Measurements from ENCODE around the gene TRERF1.

DNA sequence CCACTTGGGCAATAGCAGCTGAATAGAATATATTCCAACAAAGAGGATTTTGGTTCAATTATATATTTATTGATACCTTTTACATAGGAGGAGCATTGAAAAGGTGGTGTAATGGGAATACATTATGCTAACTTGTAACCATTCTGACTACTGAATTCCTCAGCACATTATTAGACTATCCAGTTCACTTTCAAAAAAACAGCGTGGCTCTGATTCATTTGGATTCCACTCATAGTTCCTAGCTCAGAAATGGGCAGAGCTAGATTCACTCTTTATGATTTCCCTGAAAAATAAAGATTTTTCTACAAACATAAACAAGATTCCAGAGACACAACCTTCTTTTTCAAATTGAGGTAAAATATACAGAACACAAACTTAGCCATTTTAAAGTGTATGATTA lies 9.2 kb upstream of the TRERF1 start:
- TF ChIP-seq TEAD1 (CRISPR knock-in tag; IDR thresholded peaks at IDR 0.05), result no peak
- TF ChIP-seq AFF4 (CRISPR knock-in tag; IDR thresholded peaks at IDR 0.05; ENCODE audit: borderline replicate concordance), result no peak
- TF ChIP-seq, protein P1, sequence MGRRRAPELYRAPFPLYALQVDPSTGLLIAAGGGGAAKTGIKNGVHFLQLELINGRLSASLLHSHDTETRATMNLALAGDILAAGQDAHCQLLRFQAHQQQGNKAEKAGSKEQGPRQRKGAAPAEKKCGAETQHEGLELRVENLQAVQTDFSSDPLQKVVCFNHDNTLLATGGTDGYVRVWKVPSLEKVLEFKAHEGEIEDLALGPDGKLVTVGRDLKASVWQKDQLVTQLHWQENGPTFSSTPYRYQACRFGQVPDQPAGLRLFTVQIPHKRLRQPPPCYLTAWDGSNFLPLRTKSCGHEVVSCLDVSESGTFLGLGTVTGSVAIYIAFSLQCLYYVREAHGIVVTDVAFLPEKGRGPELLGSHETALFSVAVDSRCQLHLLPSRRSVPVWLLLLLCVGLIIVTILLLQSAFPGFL (CRISPR knock-in tag; IDR thresholded peaks at IDR 0.05; ENCODE audit: borderline replicate concordance), result no peak
- TF ChIP-seq, protein P2, sequence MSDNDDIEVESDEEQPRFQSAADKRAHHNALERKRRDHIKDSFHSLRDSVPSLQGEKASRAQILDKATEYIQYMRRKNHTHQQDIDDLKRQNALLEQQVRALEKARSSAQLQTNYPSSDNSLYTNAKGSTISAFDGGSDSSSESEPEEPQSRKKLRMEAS (CRISPR knock-in tag; IDR thresholded peaks at IDR 0.05), result no peak
- TF ChIP-seq CREB1 (CRISPR knock-in tag; IDR thresholded peaks at IDR 0.05), result no peak
- TF ChIP-seq ATF6 (CRISPR knock-in tag; IDR thresholded peaks at IDR 0.05), result no peak
- TF ChIP-seq, protein P3, sequence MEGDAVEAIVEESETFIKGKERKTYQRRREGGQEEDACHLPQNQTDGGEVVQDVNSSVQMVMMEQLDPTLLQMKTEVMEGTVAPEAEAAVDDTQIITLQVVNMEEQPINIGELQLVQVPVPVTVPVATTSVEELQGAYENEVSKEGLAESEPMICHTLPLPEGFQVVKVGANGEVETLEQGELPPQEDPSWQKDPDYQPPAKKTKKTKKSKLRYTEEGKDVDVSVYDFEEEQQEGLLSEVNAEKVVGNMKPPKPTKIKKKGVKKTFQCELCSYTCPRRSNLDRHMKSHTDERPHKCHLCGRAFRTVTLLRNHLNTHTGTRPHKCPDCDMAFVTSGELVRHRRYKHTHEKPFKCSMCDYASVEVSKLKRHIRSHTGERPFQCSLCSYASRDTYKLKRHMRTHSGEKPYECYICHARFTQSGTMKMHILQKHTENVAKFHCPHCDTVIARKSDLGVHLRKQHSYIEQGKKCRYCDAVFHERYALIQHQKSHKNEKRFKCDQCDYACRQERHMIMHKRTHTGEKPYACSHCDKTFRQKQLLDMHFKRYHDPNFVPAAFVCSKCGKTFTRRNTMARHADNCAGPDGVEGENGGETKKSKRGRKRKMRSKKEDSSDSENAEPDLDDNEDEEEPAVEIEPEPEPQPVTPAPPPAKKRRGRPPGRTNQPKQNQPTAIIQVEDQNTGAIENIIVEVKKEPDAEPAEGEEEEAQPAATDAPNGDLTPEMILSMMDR (IDR thresholded peaks at IDR 0.05), result no peak

All from WTC11 (cell line).